ENCODE results near the gene OTOA. TPM values are rescaled to one million over a fixed set of nuclear protein-coding genes. Genes with fewer than 3 reads are reported as not detected.
"Not testable (repeated sequence)": the region's sequence is repeated elsewhere in the genome, so short reads cannot be mapped to it uniquely, and the experiment has no call there.

The OTOA gene
- total RNA-seq, 1 donor from 2014 or later: not detected

- Histone ChIP-seq H3K36me3 (no peaks in the 10 kb centered on the region), H3K9ac (no peak overlapping the region), H4K20me1 (ENCODE audit: low read depth) (no peaks in the 10 kb centered on the region), H3K79me2 (ENCODE audit: low read depth) (peaks cover 4% of the 10 kb centered on the region), H3K4me2 (no peak overlapping the region), H3K4me1 (no peaks in the 10 kb centered on the region), H3K27ac (no peak overlapping the region), H3K9me3 (ENCODE audit: low read depth) (no peaks in the 10 kb centered on the region), H3K27me3 (no peaks in the 10 kb centered on the region), H3K4me3 (no peak overlapping the region), H3F3A (ENCODE audit: low read depth) (no peaks in the 10 kb centered on the region), H2AFZ (replicated peaks) (no peak overlapping the region)
- no peak for DNase-seq (ENCODE audit: low spot score)
- Mint-ChIP-seq H3K36me3 (peaks cover 6% of the 10 kb centered on the region), H3K27me3 (ENCODE audit: insufficient read depth, low read depth) (no peaks in the 10 kb centered on the region), H3K4me1 (no peaks in the 10 kb centered on the region), H3K27ac (no peak overlapping the region), H3K9me3 (no peaks in the 10 kb centered on the region), H3K4me3 (no peak overlapping the region)
- no peak for TF ChIP-seq EZH2phosphoT487 (IDR thresholded peaks at IDR 0.05)
- TF ChIP-seq, protein P1, sequence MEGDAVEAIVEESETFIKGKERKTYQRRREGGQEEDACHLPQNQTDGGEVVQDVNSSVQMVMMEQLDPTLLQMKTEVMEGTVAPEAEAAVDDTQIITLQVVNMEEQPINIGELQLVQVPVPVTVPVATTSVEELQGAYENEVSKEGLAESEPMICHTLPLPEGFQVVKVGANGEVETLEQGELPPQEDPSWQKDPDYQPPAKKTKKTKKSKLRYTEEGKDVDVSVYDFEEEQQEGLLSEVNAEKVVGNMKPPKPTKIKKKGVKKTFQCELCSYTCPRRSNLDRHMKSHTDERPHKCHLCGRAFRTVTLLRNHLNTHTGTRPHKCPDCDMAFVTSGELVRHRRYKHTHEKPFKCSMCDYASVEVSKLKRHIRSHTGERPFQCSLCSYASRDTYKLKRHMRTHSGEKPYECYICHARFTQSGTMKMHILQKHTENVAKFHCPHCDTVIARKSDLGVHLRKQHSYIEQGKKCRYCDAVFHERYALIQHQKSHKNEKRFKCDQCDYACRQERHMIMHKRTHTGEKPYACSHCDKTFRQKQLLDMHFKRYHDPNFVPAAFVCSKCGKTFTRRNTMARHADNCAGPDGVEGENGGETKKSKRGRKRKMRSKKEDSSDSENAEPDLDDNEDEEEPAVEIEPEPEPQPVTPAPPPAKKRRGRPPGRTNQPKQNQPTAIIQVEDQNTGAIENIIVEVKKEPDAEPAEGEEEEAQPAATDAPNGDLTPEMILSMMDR (IDR thresholded peaks at IDR 0.05): no peak
Measured at GRCh38 chr16:21646721-21647561, 16.8 kb upstream of the OTOA start.

- TF ChIP-seq, protein P1 (IDR thresholded peaks at IDR 0.05): no peak
- TF ChIP-seq EZH2phosphoT487 (IDR thresholded peaks at IDR 0.05): no peak
- Mint-ChIP-seq H3K9me3 (no peaks in the 10 kb centered on the region), H3K27ac (no peak overlapping the region), H3K27me3 (ENCODE audit: insufficient read depth, low read depth) (no peaks in the 10 kb centered on the region), H3K4me1 (no peaks in the 10 kb centered on the region), H3K36me3 (peaks cover 8% of the 10 kb centered on the region), H3K4me3 (no peak overlapping the region)
- Histone ChIP-seq H3K4me3 (no peak overlapping the region), H3K4me1 (no peaks in the 10 kb centered on the region), H3K79me2 (ENCODE audit: low read depth) (peaks cover 4% of the 10 kb centered on the region), H3K27me3 (no peaks in the 10 kb centered on the region), H3K36me3 (no peaks in the 10 kb centered on the region), H3K27ac (no peak overlapping the region), H3K9ac (no peak overlapping the region), H2AFZ (replicated peaks) (no peak overlapping the region), H4K20me1 (ENCODE audit: low read depth) (no peaks in the 10 kb centered on the region), H3F3A (ENCODE audit: low read depth) (no peaks in the 10 kb centered on the region), H3K9me3 (ENCODE audit: low read depth) (no peaks in the 10 kb centered on the region), H3K4me2 (no peak overlapping the region)
- DNase-seq (ENCODE audit: low spot score): no peak
Measured at GRCh38 chr16:21647562-21648164, 16.1 kb upstream of the OTOA start.

DNA sequence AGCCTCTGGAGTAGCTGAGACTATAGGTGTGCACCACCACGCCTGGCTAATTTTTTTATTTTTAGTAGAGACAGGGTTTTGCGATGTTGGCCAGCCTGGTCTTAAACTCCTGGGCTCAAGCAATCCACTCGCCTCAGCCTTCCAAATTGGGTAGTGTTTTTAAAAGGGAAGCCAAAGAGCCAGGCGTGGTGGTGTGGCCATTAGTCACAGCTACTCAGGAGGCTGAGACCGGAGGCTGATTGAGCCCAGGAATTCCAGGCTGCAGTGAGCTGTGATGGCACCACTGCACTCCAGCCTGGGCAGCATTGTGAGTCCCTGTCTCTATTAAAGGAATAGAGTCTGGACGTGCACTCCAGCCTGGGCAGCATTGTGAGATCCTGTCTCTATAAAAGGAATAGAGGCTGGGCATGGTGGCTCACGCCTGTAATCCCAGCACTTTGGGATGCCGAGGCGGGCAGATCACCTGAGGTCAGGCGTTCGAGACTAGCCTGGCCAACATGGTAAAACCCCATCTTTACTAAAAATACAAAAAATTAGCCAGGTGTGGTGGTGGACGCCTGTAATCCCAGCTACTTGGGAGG lies 13.9 kb upstream of the OTOA start:
- not testable (repeated sequence) for H3K27ac Mint-ChIP-seq; H2AFZ ChIP-seq (replicated peaks); H3K9me3 Mint-ChIP-seq; H3K4me1 ChIP-seq; H3K4me1 Mint-ChIP-seq; H3K36me3 ChIP-seq; H3K36me3 Mint-ChIP-seq; H3K4me3 ChIP-seq; H3K79me2 ChIP-seq (ENCODE audit: low read depth); H3K27ac ChIP-seq; H3K9me3 ChIP-seq (ENCODE audit: low read depth); H3K4me2 ChIP-seq; H3F3A ChIP-seq (ENCODE audit: low read depth); H3K4me3 Mint-ChIP-seq; DNase-seq (ENCODE audit: low spot score); H3K27me3 Mint-ChIP-seq (ENCODE audit: insufficient read depth, low read depth); H3K9ac ChIP-seq; H4K20me1 ChIP-seq (ENCODE audit: low read depth); H3K27me3 ChIP-seq

DNA sequence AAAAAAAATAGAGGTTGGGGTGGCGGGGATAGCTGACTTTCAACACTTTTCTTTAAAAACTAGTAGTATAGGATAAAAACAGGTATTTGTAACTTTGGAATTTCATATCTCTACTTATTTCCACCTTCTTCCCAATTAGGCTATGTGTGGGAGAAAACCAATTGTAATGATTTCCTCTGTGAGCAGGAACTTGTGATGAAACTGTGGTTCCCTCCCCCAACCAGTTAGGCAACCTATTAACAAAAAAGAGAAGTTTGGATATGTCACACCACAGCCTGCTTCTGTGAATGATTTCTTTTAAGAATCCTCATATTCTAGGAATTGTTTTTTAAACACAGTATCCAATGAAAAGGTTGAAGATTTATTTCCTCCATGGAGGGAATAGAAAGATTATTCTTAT lies 13.2 kb upstream of the OTOA start:
- Mint-ChIP-seq H3K27me3 (ENCODE audit: insufficient read depth, low read depth) (no peaks in the 10 kb centered on the region), H3K4me1 (no peaks in the 10 kb centered on the region), H3K9me3 (no peaks in the 10 kb centered on the region), H3K4me3 (no peak overlapping the region), H3K27ac (no peak overlapping the region), H3K36me3 (peaks cover 10% of the 10 kb centered on the region)
- H3K4me1 ChIP-seq: no peaks in the 10 kb centered on the region
- H3K9ac ChIP-seq: no peak overlapping the region
- H3K4me3 ChIP-seq: no peak overlapping the region
- peaks cover 4% of the 10 kb centered on the region for H3K79me2 ChIP-seq (ENCODE audit: low read depth)
- no peaks in the 10 kb centered on the region for H3K9me3 ChIP-seq (ENCODE audit: low read depth)
- H3F3A ChIP-seq (ENCODE audit: low read depth): no peaks in the 10 kb centered on the region
- no peaks in the 10 kb centered on the region for H3K27me3 ChIP-seq
- TF ChIP-seq EZH2 (IDR thresholded peaks at IDR 0.05): no peak
- TF ChIP-seq, protein P1 (IDR thresholded peaks at IDR 0.05): no peak
- TF ChIP-seq EZH2phosphoT487 (IDR thresholded peaks at IDR 0.05): no peak
- DNase-seq (ENCODE audit: low spot score): no peak
- no peaks in the 10 kb centered on the region for H4K20me1 ChIP-seq (ENCODE audit: low read depth)
- H3K27ac ChIP-seq: no peak overlapping the region
- no peak overlapping the region for H3K4me2 ChIP-seq
- H3K36me3 ChIP-seq: no peaks in the 10 kb centered on the region
- no peak overlapping the region for H2AFZ ChIP-seq (replicated peaks)
